ENCODE data around the gene SSH2. TPM values are rescaled to one million over a fixed set of nuclear protein-coding genes. Genes with fewer than 3 reads are reported as not detected.

The SSH2 gene
- total RNA-seq, 4 donors from 2014 or later, result 30.2 to 38.6 (median 35.5) TPM

DNA sequence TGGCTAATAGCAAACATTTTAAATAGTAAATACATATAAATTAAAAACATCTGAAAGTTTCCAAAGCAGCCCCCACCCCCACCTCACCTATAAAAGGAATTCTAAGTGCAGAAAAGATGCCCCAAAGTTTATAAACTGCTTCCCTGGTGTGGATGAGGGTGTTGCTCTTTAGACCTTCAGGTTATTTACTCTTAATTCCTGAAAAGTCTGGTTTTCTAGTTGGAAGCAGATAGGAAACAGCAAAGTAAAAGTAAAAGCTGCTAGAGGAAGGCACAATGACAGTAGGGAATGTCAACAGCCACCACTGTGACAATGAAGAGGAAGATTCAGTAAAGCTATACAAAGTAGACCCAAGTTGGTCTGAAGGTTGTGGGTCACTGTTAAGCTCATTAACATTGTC lies 37.8 kb downstream of the SSH2 start:
- TF ChIP-seq POLR2A (IDR thresholded peaks at IDR 0.05), result no peak
- TF ChIP-seq, protein P1, sequence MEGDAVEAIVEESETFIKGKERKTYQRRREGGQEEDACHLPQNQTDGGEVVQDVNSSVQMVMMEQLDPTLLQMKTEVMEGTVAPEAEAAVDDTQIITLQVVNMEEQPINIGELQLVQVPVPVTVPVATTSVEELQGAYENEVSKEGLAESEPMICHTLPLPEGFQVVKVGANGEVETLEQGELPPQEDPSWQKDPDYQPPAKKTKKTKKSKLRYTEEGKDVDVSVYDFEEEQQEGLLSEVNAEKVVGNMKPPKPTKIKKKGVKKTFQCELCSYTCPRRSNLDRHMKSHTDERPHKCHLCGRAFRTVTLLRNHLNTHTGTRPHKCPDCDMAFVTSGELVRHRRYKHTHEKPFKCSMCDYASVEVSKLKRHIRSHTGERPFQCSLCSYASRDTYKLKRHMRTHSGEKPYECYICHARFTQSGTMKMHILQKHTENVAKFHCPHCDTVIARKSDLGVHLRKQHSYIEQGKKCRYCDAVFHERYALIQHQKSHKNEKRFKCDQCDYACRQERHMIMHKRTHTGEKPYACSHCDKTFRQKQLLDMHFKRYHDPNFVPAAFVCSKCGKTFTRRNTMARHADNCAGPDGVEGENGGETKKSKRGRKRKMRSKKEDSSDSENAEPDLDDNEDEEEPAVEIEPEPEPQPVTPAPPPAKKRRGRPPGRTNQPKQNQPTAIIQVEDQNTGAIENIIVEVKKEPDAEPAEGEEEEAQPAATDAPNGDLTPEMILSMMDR (IDR thresholded peaks at IDR 0.05), result no peak

GRCh38 chr17:29891131-29891530 lies 38.9 kb downstream of the SSH2 start:
- DNase-seq, result no peak
- 90 to 98% methylated on average over 1 of the region's 1 CpG for whole genome bisulfite sequencing, 2 donors
- no peaks in the 10 kb centered on the region for H3K36me3 ChIP-seq
- H3K9me3 ChIP-seq, result no peaks in the 10 kb centered on the region
- TF ChIP-seq, protein P1 (IDR thresholded peaks at IDR 0.05), result no peak
- H3K4me3 ChIP-seq (replicated peaks in 1 of 3), result no peak overlapping the region
- H3K27me3 ChIP-seq, result no peaks in the 10 kb centered on the region
- H3K27ac ChIP-seq, result no peak overlapping the region
- no peaks in the 10 kb centered on the region for H3K4me1 ChIP-seq
- intact Hi-C loops (cut with DNase I), result no loop called here

More for the DNA sequence above, 37.8 kb downstream of the SSH2 start:
- Histone ChIP-seq H3K4me1 (no peaks in the 10 kb centered on the region), H3K4me3 (replicated peaks in 1 of 3) (no peak overlapping the region), H3K27me3 (no peaks in the 10 kb centered on the region), H3K36me3 (no peaks in the 10 kb centered on the region), H3K9me3 (no peaks in the 10 kb centered on the region), H3K27ac (no peak overlapping the region)
- DNase-seq, result no peak
- intact Hi-C loops (cut with DNase I), result no loop called here

DNA sequence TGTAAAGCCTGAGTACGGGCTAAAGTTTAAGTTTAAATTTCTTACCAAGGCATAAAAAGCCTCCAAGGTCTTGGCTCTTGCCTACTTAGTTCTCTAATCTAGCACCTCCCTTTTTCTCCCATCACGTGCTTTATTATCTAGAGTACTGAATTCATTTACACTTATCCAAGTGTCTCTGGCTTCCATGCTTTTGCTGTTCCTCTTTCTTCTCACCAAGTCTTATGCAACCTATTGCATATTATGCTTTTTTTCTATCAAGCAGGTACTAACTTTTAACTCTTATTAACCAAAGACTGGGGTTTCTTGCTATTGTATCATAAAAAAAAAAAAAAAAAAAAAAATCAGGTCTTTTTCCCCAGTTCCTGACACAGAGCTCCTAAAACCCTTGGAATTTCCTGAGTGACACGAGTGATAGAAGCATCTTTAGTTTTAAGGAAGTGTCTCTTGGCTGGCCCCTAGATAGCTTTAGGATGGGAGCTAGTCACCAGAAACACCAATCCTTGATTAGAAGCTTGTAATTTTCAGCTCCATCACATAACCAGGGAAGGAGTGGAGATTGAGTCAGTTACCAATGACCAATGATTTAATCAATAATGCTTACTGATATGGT lies 44.9 kb downstream of the SSH2 start:
- no peaks in the 10 kb centered on the region for H3K36me3 ChIP-seq
- H3K27ac ChIP-seq, result no peak overlapping the region
- DNase-seq, result no peak
- intact Hi-C loops (cut with DNase I), result no loop called here
- no peaks in the 10 kb centered on the region for H3K27me3 ChIP-seq
- H3K4me3 ChIP-seq (replicated peaks in 1 of 3), result no peak overlapping the region
- no peaks in the 10 kb centered on the region for H3K4me1 ChIP-seq
- 81 to 91% methylated on average over 3 of the region's 3 CpGs for WGBS, 2 donors
- H3K9me3 ChIP-seq, result no peaks in the 10 kb centered on the region
- no peak for TF ChIP-seq POLR2A (IDR thresholded peaks at IDR 0.05)
- TF ChIP-seq, protein P1 (IDR thresholded peaks at IDR 0.05), result no peak

GRCh38 chr17:29883497-29883896 lies 46.5 kb downstream of the SSH2 start:
- H3K27ac ChIP-seq, result no peak overlapping the region
- intact Hi-C loops (cut with DNase I), result no loop called here
- H3K9me3 ChIP-seq, result no peaks in the 10 kb centered on the region
- TF ChIP-seq, protein P1 (IDR thresholded peaks at IDR 0.05), result no peak
- TF ChIP-seq POLR2A (IDR thresholded peaks at IDR 0.05), result no peak
- DNase-seq, result no peak
- no peaks in the 10 kb centered on the region for H3K4me1 ChIP-seq
- no peaks in the 10 kb centered on the region for H3K36me3 ChIP-seq
- H3K4me3 ChIP-seq (replicated peaks in 1 of 3), result no peak overlapping the region
- no peaks in the 10 kb centered on the region for H3K27me3 ChIP-seq

DNA sequence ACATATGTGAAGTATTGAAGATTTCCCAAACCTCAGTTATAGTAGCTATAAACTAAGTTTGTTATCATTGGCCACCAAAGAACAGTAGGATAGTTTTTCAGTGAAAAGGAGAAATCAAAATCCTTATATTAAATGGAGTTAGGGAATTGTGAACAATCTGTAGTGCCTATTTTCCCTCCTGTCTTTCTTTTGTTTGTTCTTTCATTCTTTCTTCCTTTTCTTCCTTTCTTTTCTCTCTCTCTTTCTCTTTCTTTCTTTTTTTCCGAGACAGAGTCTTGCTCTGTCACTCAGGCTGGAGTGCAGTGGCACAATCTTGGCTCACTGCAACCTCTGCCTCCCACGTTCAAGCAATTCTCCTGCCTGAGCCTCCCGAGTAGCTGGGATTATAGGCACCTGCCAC lies 48.8 kb downstream of the SSH2 start:
- Histone ChIP-seq H3K27me3 (no peaks in the 10 kb centered on the region), H3K4me1 (no peaks in the 10 kb centered on the region), H3K9me3 (no peaks in the 10 kb centered on the region), H3K4me3 (replicated peaks in 1 of 3) (no peak overlapping the region), H3K27ac (no peak overlapping the region), H3K36me3 (no peaks in the 10 kb centered on the region)
- no peak for DNase-seq
- intact Hi-C loops (cut with DNase I), result no loop called here
- 84 to 92% methylated on average over 3 of the region's 3 CpGs for WGBS, 2 donors
- TF ChIP-seq POLR2A (IDR thresholded peaks at IDR 0.05), result no peak
- TF ChIP-seq, protein P1 (IDR thresholded peaks at IDR 0.05), result no peak

All from thyroid gland (tissue), 4 donors.